A673 (cell line): ENCODE results near the gene HIP1.

ENCODE experiments used
- CTCF ChIP-seq: fragments of 300-800, 200-600 bp; sonication (generic); conservative IDR thresholded peaks from 2 replicates; pipeline ENCODE4 v1.5.1; 2017; ENCODE audit warnings: low read depth, mild to moderate bottlenecking, antibody characterized with exemption, low read length, moderate library complexity, mixed read lengths
- EZH2 ChIP-seq: fragments of 200-600 bp; sonication (generic); IDR thresholded peaks from 2 replicates; pipeline ENCODE4 v1.6.1; 2017; ENCODE audit warnings: borderline replicate concordance, low read depth, mild to moderate bottlenecking, mixed read lengths, antibody characterized with exemption, low read length; ENCODE audit not compliant: poor library complexity, severe bottlenecking

GRCh38 chr7:75613351-75613750 is 125.4 kb downstream of the HIP1 start:
- TF ChIP-seq EZH2 (no peak), CTCF (no peak)
